Endothelial cell of umbilical vein (primary cell): ENCODE measurements around the gene ELK1. TPM values are rescaled to one million over a fixed set of nuclear protein-coding genes. Genes with fewer than 3 reads are reported as not detected.
"Not testable (repeated sequence)": the region's sequence is repeated elsewhere in the genome, so short reads cannot be mapped to it uniquely, and the experiment has no call there.

Source experiments
- BruUV-seq: library from RNA; stranded (reverse); fragments of 400-500 nt; replicated peaks from 2 replicates; lab custom pipeline; 2021; lab: Mats Ljungman, UMichigan
- CTCF ChIA-PET: fragments of 300-600, 350-600 bp; sonication (Branson Sonifier 250); formaldehyde crosslinking; loops from one replicate; lab custom pipeline; 2021; ENCODE audit warnings: antibody characterized with exemption, inconsistent platforms; lab: Charles Lee
- POLR2A ChIA-PET: fragments of 300-600, 350-600 bp; sonication (Branson Sonifier 250); formaldehyde crosslinking; loops from one replicate; lab custom pipeline; 2021; ENCODE audit warnings: antibody characterized with exemption, inconsistent platforms; lab: Charles Lee
- DNase-seq: peaks from one replicate; pipeline ENCODE4 v3.0.0-alpha.2; 2011; ENCODE audit warnings: low read depth, low spot score
- FAIRE-seq: peaks from 2 replicates; lab custom pipeline; 2011; peaks lifted over from hg19 to GRCh38; lab: Jason Lieb, UNC
- H2AFZ ChIP-seq: 2 replicates; pipeline ENCODE4 v1.6.0; 2012; ENCODE audit warnings: low read depth, low read length, control low read depth, inconsistent platforms
- H3K27ac ChIP-seq: 2 replicates; pipeline ENCODE4 v1.5.1; 2011; ENCODE audit warnings: low read depth, mild to moderate bottlenecking, control low read depth, low read length, moderate library complexity; ENCODE audit not compliant: insufficient read depth
- H3K27me3 ChIP-seq, 2 experiments: 2 replicates each; pipeline versions ENCODE4 v1.6.0 to v1.6.1; 2011; ENCODE audit warnings: low read length in 2 of 2, mixed read lengths in 1 of 2; ENCODE audit not compliant: control insufficient read depth in 2 of 2, insufficient read depth in 2 of 2
- H3K36me3 ChIP-seq, 2 experiments: 2 replicates in 1 of 2; 3 replicates in 1 of 2; pipeline ENCODE4 v1.5.1; 2011; ENCODE audit warnings: low read length in 2 of 2, mild to moderate bottlenecking in 1 of 2, moderate library complexity in 1 of 2; ENCODE audit not compliant: control insufficient read depth in 2 of 2, insufficient read depth in 2 of 2; ENCODE audit errors: extremely low read depth in 1 of 2
- H3K4me1 ChIP-seq: 3 replicates; pipeline ENCODE4 v1.5.1; 2011; ENCODE audit warnings: mild to moderate bottlenecking, low read length; ENCODE audit not compliant: control insufficient read depth, insufficient read depth; ENCODE audit errors: extremely low read depth
- H3K4me2 ChIP-seq: 2 replicates; pipeline ENCODE4 v1.6.1; 2011; ENCODE audit warnings: low read length, control low read depth, mixed read lengths; ENCODE audit not compliant: insufficient read depth
- H3K4me3 ChIP-seq, 3 experiments: fragments of 200-600 bp in 1 of 3; sonication (generic), shearing (Covaris generic) in 1 of 3; replicated peaks in 1 of 3; 2 replicates each; pipeline ENCODE4 v1.5.1; 2011 to 2016; ENCODE audit warnings: control low read depth in 3 of 3, low read length in 3 of 3, mild to moderate bottlenecking in 2 of 3, inconsistent platforms in 1 of 3, low read depth in 1 of 3, moderate library complexity in 1 of 3; ENCODE audit not compliant: insufficient read depth in 1 of 3
- H3K79me2 ChIP-seq: 2 replicates; pipeline ENCODE4 v1.6.0; 2012; ENCODE audit warnings: low read length, inconsistent platforms; ENCODE audit not compliant: control insufficient read depth, insufficient read depth
- H3K9ac ChIP-seq: replicated peaks from 2 replicates; pipeline ENCODE3; 2011; ENCODE audit warnings: low read length, control low read depth; ENCODE audit not compliant: insufficient read depth; ENCODE audit errors: extremely low read depth
- H3K9me1 ChIP-seq: replicated peaks from 3 replicates; pipeline ENCODE4 v1.6.0; 2011; ENCODE audit warnings: mild to moderate bottlenecking, low read length; ENCODE audit not compliant: control insufficient read depth, insufficient read depth; ENCODE audit errors: extremely low read depth
- H3K9me3 ChIP-seq: replicated peaks from 2 replicates; pipeline ENCODE4 v1.5.1; 2012; ENCODE audit warnings: low read length, inconsistent platforms; ENCODE audit not compliant: control insufficient read depth, insufficient read depth
- H4K20me1 ChIP-seq: replicated peaks from 2 replicates; pipeline ENCODE3; 2011; ENCODE audit warnings: mild to moderate bottlenecking, low read length; ENCODE audit not compliant: control insufficient read depth, insufficient read depth; ENCODE audit errors: extremely low read depth
- CTCF ChIP-seq, 2 donors: IDR thresholded peaks; 1 replicate in 1 of 2; 2 replicates in 1 of 2; pipeline ENCODE4 v1.5.1; 2011; ENCODE audit warnings: low read length in 2 of 2, mild to moderate bottlenecking in 2 of 2, moderate library complexity in 2 of 2, control low read depth in 1 of 2, inconsistent platforms in 1 of 2, low read depth in 1 of 2; ENCODE audit not compliant: insufficient read depth in 1 of 2; ENCODE audit errors: extremely low read depth in 1 of 2
- EZH2 ChIP-seq: IDR thresholded peaks from 2 replicates; pipeline ENCODE4 v1.6.1; 2012; ENCODE audit warnings: borderline replicate concordance, low read depth, mild to moderate bottlenecking, moderate library complexity, low read length, inconsistent platforms; ENCODE audit not compliant: severe bottlenecking
- FOS ChIP-seq: IDR thresholded peaks from 2 replicates; pipeline ENCODE4 v1.6.1; 2011; ENCODE audit warnings: mild to moderate bottlenecking, low read length, moderate library complexity, borderline replicate concordance; ENCODE audit not compliant: insufficient read depth
- GATA2 ChIP-seq: IDR thresholded peaks from 2 replicates; pipeline ENCODE4 v1.7.0; 2011; ENCODE audit warnings: low read depth, mild to moderate bottlenecking, moderate library complexity, mixed read lengths, low read length; ENCODE audit not compliant: insufficient read length, insufficient read depth
- JUN ChIP-seq: IDR thresholded peaks from 2 replicates; pipeline ENCODE4 v1.6.1; 2011; ENCODE audit warnings: borderline replicate concordance, low read depth; ENCODE audit not compliant: insufficient read length, insufficient read depth
- MAX ChIP-seq: IDR thresholded peaks from 2 replicates; pipeline ENCODE4 v1.6.1; 2011; ENCODE audit not compliant: insufficient read depth, insufficient read length
- MYC ChIP-seq: IDR thresholded peaks from one replicate; pipeline ENCODE4 v1.6.1; 2011; ENCODE audit warnings: mild to moderate bottlenecking, low read depth, low read length
- POLR2A ChIP-seq: IDR thresholded peaks from 2 replicates; pipeline ENCODE4 v1.6.1; 2012; ENCODE audit warnings: low read depth, mild to moderate bottlenecking, control low read depth, low read length
- POLR2AphosphoS5 ChIP-seq: IDR thresholded peaks from 2 replicates; pipeline ENCODE4 v1.6.1; 2012; ENCODE audit warnings: low read depth, mild to moderate bottlenecking, control low read depth, low read length, moderate library complexity; ENCODE audit not compliant: insufficient read depth
- dilution Hi-C: fragments of 300-500 bp; cut with MboI; formaldehyde crosslinking; loops from one replicate; pipeline ENCODE4 v1.15.0; 2019; ENCODE audit warnings: low sequenced_read_pairs; ENCODE audit not compliant: extremely low pct_ligation_motif_present
- intact Hi-C: fragments of 100-400 bp; cut with micrococcal nuclease; formaldehyde crosslinking; loops from one replicate; pipeline ENCODE4 v1.10.0; 2022
- polyA plus RNA-seq, 4 experiments: library from polyadenylated mRNA; depleted of rRNA in 3 of 4; stranded (reverse) in 3 of 4; unstranded in 1 of 4; fragments of >200 nt; gene quantifications; 2 replicates each; pipeline versions ENCODE4 v1.2.1 to v1.2.3, GENCODE V29; 2011 to 2012; ENCODE audit warnings: missing spikeins in 1 of 4
- total RNA-seq: library from RNA; stranded (reverse); gene quantifications from 2 replicates; pipeline ENCODE4 v1.2.3, GENCODE V29; 2021

Gene ELK1
- total and polyA plus RNA-seq, 2 donors (not counting 3 experiments of a cell fraction or from before 2014, with no cell fraction given): 18.3 to 28.7 TPM

GRCh38 chrX:47605024-47605423 lies 45.3 kb downstream of the ELK1 start:
- Histone ChIP-seq H4K20me1 (no peaks in the 10 kb centered on the region), H3K79me2 (no peaks in the 10 kb centered on the region), H3K27me3 (peaks cover 0 to 7% of the 10 kb centered on the region in 2 experiments), H3K27ac (no peak overlapping the region), H3K4me1 (no peaks in the 10 kb centered on the region), H3K4me3 (no peak overlapping the region), H3K36me3 (no peaks in the 10 kb centered on the region), H2AFZ (no peak overlapping the region), H3K9me1 (no peaks in the 10 kb centered on the region), H3K9ac (no peak overlapping the region), H3K9me3 (no peaks in the 10 kb centered on the region), H3K4me2 (no peak overlapping the region)
- DNase-seq (no peak), FAIRE-seq (no peak)
- TF ChIP-seq FOS: no peak
- TF ChIP-seq POLR2AphosphoS5: no peak
- TF ChIP-seq GATA2: no peak
- no peak for TF ChIP-seq EZH2
- no peak for TF ChIP-seq POLR2A
- TF ChIP-seq MAX: no peak
- no peak for TF ChIP-seq JUN
- no peak for TF ChIP-seq CTCF (IDR thresholded peaks at IDR 0.05; ENCODE audit: extremely low read depth in 1 of 2, insufficient read depth in 1 of 2, low read depth in 1 of 2, low read length in 2 of 2)
- no peak for TF ChIP-seq MYC
- ChIA-PET CTCF (no interaction called here), POLR2A (no interaction called here)
- BruUV-seq: no TSS peak
- intact Hi-C loops: no loop called here
- dilution Hi-C loops: no loop called here

GRCh38 chrX:47603125-47603524 lies 47.2 kb downstream of the ELK1 start:
- H3K4me2 ChIP-seq, H3K9me1 ChIP-seq, H3K79me2 ChIP-seq, CTCF ChIA-PET, dilution Hi-C loops, H3K27me3 ChIP-seq, intact Hi-C loops, H3K9ac ChIP-seq, H4K20me1 ChIP-seq, BruUV-seq, POLR2A ChIA-PET, DNase-seq, H3K27ac ChIP-seq, H3K36me3 ChIP-seq, H3K4me1 ChIP-seq, H2AFZ ChIP-seq, H3K4me3 ChIP-seq, FAIRE-seq, H3K9me3 ChIP-seq: not testable (repeated sequence)
